GM19452 (cell line): ENCODE measurements around the gene SLC22A2.
"Not testable (repeated sequence)": the region's sequence is repeated elsewhere in the genome, so short reads cannot be mapped to it uniquely, and the experiment has no call there.

Experiments used
- ATAC-seq: cut with Tn5 transposase; IDR thresholded peaks from one replicate; pipeline ENCODE4 v1.9.1; 2021; ENCODE audit not compliant: unreplicated experiment

SLC22A2 gene

DNA sequence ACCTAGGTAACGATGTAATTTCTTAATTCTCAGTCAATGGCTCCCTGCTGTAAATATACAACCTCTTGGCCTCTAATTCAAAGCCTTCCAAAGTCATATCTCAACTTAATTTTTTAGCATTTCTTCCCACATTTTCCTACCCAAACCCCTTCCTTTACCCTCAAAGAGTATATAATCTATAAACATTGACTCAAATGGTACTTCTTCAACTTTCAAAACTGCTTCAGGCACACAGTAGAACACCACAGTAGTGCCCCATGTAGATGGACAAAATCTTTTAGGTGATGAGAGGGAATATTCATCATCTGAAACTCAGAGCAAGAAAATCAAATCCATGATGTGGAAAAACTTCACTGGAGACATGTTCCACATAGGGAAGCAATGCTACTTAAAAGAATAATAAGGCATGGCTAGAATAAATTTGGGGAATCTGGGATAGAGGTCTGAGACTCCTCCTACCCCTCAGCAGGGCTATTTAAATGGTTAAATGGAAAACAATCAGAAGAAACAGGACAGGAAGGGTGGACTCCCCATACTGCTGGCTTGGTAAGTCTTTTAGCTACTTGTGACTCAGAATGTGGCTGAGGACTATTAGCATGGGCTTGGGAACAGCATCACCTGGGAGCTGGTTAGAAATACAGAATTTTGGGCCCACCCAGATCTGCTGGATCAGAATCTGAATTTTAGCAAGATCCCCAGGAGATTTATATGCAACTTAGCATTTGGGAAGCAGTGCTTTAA lies 6.4 kb downstream of the SLC22A2 start:
- no peak for ATAC-seq

DNA sequence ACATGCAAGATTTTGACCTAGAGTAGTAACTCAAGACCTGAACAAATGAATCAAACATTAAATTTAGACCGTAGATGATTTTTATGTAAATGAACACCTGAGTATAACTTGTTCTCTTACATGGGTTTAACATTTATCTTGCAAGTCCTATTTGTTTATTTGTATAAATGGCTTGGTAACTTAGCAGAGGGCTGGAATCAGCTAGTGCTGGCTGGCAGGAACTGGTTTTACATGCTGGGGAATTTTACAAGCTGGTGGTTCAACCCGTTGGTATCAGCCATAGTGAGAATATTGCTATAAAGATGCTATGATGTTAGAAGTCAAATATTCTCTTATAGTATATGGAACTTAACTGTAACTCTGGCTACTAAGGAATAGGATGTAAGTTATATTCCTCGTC lies 8.9 kb downstream of the SLC22A2 start:
- ATAC-seq, result no peak

DNA sequence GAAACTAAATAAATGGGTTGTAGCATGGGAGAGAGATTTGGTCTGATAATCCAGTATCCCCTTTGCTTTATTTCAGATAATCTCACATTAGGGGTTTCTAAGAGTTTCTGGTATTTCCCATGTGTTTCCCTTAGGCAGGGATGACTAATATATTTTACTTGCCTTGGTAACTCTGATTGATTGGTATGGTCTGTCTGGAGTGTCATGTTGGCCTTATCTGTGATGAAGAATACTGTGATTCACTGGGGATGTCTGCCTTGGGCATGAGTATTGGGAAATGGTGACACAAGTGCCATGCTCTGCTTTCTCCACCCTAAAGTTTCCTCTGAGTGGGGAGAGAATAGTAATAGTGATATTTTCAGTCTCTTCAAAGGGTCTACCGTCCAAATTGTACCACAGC lies 10.1 kb downstream of the SLC22A2 start:
- no peak for ATAC-seq

DNA sequence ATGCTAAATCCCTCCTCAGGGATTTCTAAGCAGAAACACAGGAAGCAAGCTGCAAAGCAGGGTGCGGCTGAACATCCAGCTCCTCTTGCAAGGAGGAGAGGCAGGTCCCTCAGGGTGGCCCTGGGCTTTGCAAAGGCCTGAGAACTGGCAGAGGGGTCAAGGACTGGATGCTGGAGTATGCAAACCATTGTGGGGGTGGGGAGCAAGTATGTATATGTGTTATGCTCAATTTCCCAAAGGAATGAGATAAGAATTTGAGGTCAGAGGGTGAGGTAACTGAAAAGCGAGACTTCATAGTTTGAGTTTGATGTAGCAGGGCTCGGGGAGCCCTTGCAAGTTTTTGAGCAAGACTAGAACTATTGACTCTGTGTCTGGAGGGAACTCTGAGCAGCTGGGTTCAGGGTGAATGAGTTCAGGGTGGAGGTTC lies 11.2 kb downstream of the SLC22A2 start:
- ATAC-seq, result no peak

DNA sequence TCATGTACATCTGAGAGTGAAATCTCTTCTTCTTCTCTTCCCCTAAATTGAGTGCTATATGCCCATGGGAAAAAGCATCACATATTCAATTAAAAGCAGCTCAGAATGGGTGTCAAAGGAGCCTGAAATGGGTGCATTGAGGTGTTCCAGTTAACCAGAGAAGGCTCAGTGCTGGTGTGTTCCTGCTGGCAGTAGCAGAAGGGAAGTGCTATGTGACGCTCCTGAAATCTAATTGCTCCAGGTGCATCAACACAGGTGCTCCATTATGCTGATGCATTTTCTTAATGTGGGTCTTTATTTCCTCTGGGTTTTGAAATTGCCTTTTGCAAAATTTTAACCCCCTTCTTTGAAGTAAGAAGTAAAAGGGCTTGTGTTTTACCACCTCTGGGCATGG lies 17.9 kb downstream of the SLC22A2 start:
- ATAC-seq, result no peak

DNA sequence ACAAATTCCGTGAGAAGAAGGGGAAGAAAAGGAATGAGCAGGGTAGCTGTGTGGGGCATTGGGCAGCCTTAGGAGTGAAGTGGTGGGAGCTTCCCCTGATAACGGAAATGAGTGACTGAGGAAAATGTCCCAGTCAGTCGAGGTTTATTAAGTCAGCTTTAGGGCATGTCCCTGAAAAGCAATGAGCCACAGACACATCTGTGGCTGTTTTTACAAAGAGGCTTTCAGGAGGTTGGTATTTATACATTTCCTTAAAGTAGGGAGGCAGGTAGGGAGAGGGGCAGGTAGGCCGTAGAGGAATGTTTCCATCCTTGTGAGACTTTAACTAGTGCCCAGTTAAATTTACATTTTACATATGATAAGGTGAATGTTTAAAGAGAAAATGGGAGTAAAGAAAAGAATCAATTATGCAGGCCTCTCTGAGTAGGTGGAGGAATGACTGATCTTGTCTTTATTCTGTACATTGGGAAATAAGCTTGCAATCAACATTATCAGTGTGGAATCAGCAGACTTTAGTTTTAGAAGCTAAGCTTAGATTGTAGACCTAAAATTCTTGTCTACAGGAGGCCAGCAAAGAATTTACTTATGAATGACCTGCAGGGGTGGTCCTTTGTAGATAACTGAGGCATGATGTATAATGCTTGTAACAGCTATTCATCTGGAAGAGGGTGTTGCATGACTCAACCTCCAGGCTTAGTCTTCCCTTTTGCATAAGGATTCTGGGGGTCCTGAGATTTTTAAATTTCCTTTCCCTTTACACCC lies 18.5 kb downstream of the SLC22A2 start:
- ATAC-seq, result no peak

DNA sequence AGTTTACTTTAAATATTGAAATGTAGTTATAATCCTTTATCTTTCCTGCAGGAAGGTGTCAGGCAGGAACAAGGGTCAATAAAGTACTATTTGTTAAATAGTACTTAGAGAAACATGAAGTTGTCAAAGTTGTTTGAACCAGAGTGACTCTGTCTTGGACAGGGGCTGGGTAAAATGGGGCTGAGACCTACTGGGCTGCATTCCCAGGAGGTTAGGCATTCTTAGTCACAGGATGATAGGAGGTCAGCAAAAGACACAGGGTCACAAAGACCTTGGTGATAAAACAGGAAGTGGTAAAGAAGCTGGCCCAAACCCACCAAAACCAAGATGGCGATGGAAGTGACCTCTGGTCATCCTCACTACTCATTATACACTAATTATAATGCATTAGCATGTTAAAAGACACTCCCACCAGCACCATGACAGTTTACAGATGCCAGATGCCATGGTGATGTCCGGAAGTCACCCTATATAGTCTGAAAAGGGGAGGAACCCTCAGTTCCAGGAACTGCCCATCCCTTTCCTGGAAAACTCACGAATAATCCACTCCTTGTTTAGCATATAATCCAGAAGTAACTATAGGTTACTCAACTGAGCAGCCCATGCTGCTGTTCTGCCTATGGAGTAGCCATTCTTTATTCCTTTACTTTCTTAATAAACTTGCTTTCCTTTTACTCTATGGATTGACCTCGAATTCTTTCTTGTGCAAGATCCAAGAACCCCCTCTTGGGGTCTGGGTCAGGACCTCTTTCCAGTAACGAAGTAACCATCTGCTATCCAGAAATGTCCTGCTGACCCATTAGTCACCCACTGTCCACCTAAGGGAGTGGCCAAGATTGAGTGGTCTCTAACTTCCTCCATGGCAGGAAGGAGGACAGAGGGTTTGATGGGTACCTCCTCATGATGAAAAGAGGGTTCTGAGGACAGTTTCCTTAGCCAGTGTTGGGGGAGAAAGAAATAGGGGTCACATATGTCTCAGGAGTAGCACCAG lies 19.6 kb downstream of the SLC22A2 start:
- ATAC-seq, result no peak

DNA sequence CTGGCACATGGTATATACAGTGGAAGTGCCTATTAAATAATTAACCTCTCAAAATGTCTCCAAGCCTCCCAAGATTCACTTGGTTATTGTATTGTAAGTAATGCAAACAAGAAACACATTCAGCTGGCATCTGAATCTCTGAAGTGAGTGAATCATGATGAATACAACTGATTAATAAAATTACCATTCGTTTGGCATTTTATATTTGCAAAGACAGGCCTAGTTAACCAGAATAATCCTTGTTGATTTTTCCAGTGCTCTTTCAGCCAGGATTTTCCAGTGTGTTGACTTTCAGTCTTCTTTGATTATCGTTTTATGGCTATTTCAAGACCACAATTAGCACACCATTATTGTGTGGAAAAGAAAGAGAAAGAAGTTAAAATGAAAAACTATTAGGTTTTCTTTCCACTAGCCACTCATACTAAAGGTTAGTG lies 20.3 kb downstream of the SLC22A2 start:
- no peak for ATAC-seq

DNA sequence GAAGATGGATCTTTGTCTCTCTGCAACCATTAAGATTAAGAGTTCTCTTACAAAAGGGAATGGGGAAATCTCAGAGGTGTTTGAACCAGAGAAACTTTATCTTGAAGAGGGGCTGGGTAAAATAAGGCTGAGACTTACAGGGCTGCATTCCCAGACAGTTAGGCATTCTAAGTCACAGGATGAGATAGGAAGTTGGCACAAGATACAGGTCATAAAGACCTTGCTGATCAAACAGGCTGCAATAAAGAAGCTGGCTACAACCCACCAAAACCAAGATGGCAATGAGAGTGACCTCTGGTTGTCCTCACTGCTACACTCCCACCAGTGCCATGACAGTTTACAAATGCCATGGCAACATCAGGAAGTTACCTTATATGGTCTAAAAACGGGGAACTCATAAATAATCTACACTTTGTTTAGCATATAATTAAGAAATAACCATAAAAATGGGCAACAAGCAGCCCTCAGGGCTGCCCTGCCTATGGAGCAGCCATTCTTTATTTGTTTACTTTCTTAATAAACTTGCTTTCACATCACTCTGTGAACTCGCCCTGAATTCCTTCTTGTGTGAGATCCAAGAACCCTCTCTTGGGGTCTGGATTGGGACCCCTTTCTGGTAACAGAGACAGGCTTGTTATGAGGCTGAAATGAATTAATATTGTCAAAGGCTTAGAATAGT lies 20.9 kb downstream of the SLC22A2 start:
- ATAC-seq, result not testable (repeated sequence)

DNA sequence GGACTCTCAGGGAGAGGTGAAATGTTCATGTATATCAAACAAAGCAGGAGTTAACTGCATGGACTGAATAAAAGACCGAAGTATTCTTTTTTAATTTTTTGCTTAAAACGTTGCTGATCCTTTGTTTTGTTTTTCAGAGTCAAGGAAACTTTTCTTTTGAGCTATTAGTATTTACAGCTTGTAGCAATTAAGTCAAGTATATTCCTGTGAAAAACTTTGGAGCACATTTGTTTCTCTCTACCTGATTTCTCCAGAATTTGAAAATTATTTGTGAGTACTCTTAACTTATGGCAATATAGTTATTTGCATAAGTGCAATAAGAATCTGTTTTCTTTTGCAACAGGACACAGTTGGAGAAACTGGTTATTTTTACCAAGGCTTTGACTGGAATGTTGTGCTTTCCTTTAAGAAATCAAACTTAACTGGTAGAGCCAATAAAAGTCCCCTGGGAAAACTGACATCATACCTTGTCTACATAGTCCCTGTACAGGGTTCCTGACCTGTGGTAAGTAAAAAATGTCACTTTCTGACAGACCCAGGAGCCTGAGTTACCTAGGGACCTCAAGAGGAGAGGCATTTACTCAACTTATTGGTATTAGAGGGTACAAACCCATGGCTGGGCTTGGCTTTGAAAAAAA lies 22.3 kb downstream of the SLC22A2 start:
- ATAC-seq, result not testable (repeated sequence)

DNA sequence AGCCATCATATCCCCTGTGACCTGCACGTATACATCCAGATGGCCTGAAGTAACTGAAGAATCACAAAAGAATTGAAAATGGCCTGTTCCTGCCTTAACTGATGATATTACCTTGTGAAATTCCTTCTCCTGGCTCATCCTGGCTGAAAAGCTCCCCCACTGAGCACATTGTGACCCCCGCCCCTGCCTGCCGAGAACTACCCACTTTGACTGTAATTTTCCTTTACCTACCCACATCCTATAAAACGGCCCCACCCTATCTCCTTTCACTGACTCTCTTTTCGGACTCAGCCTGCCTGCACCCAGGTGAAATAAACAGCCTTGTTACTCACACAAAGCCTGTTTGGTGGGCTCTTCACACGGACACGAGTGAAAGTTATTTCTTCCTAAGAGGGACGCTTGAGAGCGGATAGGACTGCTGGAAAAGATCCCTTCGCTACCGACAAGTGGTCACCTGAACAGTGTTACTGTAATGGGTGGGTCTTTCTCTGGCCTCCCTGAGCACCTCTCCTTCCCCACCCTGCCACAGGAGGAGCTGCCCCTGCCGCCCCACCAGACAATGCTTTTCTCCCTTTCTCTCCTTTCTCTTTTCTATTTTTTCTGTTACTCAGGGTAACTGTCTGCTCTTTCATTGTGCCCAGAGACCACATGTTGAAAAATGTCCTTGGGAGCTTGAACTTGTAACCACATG lies 24.5 kb downstream of the SLC22A2 start:
- not testable (repeated sequence) for ATAC-seq

DNA sequence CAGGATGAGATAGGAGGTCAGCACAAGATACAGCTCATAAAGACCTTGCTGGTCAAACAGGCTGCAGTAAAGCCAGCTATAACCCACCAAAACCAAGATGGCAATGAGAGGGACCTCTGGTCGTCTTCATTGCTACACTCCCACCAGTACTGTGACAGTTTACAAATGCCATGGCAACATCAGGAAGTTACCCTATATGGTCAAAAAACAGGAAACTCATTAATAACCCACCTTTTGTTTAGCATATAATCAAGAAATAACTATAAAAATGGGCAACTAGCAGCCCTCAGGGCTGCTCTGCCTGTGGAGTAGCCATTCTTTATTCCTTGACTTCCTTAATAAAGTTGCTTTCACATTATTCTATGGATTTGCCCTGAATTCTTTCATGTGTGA lies 30.9 kb downstream of the SLC22A2 start:
- ATAC-seq, result no peak

DNA sequence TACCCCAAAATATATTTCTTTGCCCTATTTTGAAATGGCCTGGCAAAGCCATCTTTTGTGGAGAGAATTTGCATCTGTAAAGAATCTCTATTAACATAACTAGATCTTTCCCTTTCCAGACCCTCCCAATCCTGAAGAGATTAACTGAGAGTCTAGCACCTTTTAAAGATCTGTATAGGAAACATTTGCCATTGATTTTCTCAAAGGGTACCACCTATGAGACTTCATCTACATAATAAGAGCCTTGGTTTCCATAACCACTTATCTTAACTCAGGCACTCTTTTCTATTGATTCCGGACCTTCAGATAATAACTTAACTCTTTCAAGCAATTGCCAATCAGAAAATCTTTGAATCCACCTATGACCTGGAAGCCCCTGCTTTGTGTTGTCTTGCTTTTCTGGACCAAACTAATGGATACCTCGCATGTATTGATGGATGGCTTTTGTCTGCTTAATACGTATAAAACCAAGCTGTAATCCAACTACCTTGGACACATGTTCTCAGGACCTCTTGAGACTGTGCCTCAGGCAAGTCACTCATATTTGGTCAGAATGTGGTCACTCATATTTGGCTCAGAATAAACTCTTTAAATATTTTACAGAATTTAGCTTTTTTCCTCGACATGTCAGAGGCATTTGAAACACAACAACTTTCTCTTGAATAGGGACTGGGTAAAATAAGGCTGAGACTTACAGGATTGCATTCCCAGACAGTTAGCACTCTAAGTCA lies 31.4 kb downstream of the SLC22A2 start:
- no peak for ATAC-seq

DNA sequence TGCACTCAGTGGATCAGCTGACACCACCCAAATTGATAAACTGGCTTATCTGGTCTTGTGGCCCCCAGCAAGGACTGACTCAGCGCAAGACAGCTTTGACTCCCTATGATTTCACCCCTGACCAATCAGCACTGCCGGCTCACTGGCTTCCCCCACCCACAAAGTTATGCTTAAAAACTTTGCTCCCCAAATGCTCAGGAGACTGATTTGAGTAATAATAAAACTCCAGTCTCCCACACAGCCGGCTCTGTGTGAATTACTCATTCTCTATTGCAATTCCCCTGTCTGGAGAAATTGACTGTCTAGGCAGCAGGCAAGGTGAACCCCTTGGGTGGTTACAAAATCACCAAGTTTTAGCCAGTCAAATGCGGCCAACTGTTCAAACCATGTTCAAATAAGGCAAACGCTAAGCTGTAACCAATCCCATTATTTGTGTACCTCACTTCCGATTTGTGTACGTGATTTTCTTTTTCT lies 32.5 kb downstream of the SLC22A2 start:
- ATAC-seq, result no peak

DNA sequence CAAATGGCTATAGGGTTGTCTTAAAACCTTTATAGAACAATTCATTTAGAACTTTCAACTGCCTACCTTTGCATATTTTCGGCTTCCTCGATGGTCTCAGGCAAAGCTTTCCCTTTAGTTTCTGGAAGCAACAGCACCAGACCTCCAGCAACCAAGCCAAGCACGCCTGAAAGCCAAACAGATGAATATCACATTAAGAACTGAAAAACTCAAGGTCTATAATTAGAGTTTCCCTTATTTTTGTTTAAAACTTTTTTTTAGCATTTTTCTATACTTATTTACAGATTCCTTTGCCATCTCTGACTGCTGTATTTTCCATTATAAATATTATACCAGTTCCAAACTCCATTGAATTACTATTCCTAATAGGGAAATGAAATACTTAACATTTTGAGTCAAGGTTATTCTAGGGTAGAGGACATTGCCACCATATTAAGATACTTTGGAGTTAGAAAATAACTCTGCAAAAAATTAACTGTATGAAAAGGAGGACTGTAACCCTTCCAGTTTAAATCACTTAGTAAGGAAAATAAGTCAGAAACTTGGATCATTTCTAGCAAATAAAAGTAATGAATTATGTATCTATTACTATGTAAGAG lies 33.9 kb downstream of the SLC22A2 start:
- no peak for ATAC-seq

DNA sequence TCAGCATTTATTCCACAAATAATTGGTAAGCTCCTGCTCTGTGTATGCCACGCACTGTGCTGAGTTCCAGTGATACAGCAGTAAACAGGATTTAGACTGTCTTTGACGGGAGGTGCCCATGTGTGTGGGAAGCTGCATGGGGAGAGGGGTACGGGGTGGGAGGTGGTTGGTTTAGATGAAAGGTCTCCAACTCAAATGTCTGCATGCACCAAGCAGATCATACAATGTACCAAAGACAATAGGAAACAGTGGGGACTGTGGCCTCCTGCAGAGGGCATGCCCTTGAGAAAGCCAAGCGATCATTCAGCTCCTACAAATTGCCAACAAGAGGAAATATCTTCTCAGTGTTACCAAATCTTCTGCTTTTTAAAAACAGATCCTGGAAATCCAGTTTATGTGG lies 36.1 kb downstream of the SLC22A2 start:
- ATAC-seq, result no peak

DNA sequence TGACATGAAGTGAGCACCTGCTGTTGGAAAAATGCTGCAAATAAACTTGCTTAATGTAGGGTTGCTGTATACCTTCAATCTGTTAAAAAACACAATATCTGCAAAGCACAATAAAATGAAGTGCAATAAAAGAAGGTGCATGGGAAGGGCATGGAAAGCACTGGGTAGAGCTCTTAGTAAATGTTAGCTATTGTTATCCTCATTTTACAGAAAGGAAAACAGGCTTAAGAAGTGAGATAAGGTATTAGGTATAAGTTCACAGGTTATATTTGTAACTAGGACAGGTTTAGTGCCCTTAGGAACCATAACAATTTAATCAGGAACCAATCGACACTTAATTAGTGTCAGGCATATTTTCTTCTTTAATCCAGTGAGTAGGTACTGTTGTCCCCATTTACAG lies 36.7 kb downstream of the SLC22A2 start:
- ATAC-seq, result no peak

DNA sequence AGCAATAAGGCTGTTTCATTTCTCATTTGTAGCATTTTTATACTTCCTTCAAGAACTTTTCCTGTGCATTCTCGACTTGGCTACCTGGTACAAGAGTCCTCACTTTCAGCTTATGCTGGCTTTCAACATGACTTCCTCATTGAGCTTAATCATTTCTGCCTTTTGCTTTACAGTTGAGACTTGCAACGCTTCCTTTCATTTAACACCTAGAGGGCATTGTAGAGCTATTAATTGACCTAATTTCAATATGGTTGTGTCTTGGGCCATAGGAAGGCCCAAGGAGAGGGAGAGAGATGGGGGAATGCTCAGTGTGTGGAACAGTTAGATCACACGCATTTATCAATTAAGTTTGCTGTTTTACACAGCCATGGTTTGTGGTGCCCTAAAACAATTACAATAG lies 37.2 kb downstream of the SLC22A2 start:
- ATAC-seq, result peak; percentile 61
